Sigmoid colon (tissue), 7 donors: ENCODE data around the gene SH2B2. TPM values are rescaled to one million over a fixed set of nuclear protein-coding genes. Genes with fewer than 3 reads are reported as not detected.

ENCODE experiments used
- DNase-seq: peaks from one replicate; pipeline ENCODE4 v3.0.0-alpha.2; 2019
- H3K27ac ChIP-seq, 4 donors: fragments of 200-600 bp; sonication (generic); one replicate each; pipeline ENCODE4 v1.5.1; 2016 to 2019; ENCODE audit warnings: mild to moderate bottlenecking in 1 of 4
- H3K27me3 ChIP-seq, 3 donors: fragments of 200-600 bp; sonication (generic); one replicate each; pipeline ENCODE4 v1.5.1; 2019; ENCODE audit warnings: mild to moderate bottlenecking in 1 of 3
- H3K36me3 ChIP-seq, 4 donors: fragments of 200-600 bp; sonication (generic); one replicate each; pipeline ENCODE4 v1.5.1; 2016 to 2019
- H3K4me1 ChIP-seq, 4 donors: fragments of 200-600 bp; sonication (generic); one replicate each; pipeline ENCODE4 v1.5.1; 2017 to 2019
- H3K4me3 ChIP-seq, 4 donors: fragments of 200-600 bp; sonication (generic); one replicate each; pipeline ENCODE4 v1.5.1; 2017 to 2019; ENCODE audit warnings: mild to moderate bottlenecking in 2 of 4, moderate library complexity in 1 of 4
- H3K9me3 ChIP-seq, 4 donors: fragments of 200-600 bp in 3 of 4; sonication (generic) in 3 of 4; one replicate each; pipeline versions ENCODE4 v1.5.1 to v1.6.1; 2013 to 2019
- CTCF ChIP-seq, 4 experiments: fragments of 450-650 bp in 3 of 4; fragments of 200-600 bp in 1 of 4; IDR thresholded peaks; one replicate each; pipeline ENCODE4 v1.5.1; 2016 to 2019; ENCODE audit warnings: antibody characterized with exemption in 4 of 4, mild to moderate bottlenecking in 3 of 4, moderate library complexity in 2 of 4
- EP300 ChIP-seq, 4 donors: sonication (generic); formaldehyde crosslinking; IDR thresholded peaks; one replicate each; pipeline ENCODE4 v1.6.1; 2017; ENCODE audit warnings: antibody characterized with exemption in 4 of 4
- POLR2A ChIP-seq, 2 donors: fragments of 450-650 bp; IDR thresholded peaks; one replicate each; pipeline ENCODE4 v1.6.1; 2016; ENCODE audit warnings: antibody characterized with exemption in 2 of 2, mild to moderate bottlenecking in 2 of 2, moderate library complexity in 2 of 2
- POLR2AphosphoS5 ChIP-seq, 4 donors: sonication (generic); formaldehyde crosslinking; IDR thresholded peaks; one replicate each; pipeline ENCODE4 v1.6.1; 2017; ENCODE audit warnings: antibody characterized with exemption in 4 of 4
- WGBS, 2 donors: extraction: QIAGEN DNeasy Blood & Tissue Kit; methylation state at CpG; one replicate each; pipeline ENCODE4 v1.1.7; 2013; 5-methylcytosine and 5-hydroxymethylcytosine counted together
- intact Hi-C: fragments of 100-400 bp; cut with DNase I; formaldehyde crosslinking; loops from one replicate; pipeline ENCODE4 v1.15.1; 2023
- polyA plus RNA-seq, 3 donors: library from polyadenylated mRNA; stranded (reverse); fragments of 200-250 nt; gene quantifications; one replicate each; pipeline ENCODE4 v1.2.3, GENCODE V29; 2013
- total RNA-seq, 4 donors: library from RNA; depleted of rRNA; stranded (reverse); fragments of >200 nt; gene quantifications; one replicate each; pipeline ENCODE4 v1.1.0, GENCODE V29; 2016
- donor health status: healthy with polysubstance abuse.
- donor health status: Bipolar disorder and iron deficiency.
- donor health status: healthy.

SH2B2 gene
- total and polyA plus RNA-seq, 7 donors: 1.1 to 10.5 (median 4.6) TPM; not detected in 2

GRCh38 chr7:102285540-102286236, 980 bp upstream of the SH2B2 start:
- WGBS, 2 donors: 19 to 35% methylated on average over 19 of the region's 19 CpGs
- DNase-seq: no peak
- H3K27me3 ChIP-seq: no peaks in the 10 kb centered on the region
- H3K9me3 ChIP-seq: no peaks in the 10 kb centered on the region
- peak overlapping the region; percentile 51 to 87 (median 82) for H3K4me3 ChIP-seq
- peak overlapping the region; percentile 82 to 83 (median 82) for H3K27ac ChIP-seq
- TF ChIP-seq POLR2A (IDR thresholded peaks at IDR 0.05): no peak
- H3K36me3 ChIP-seq: no peaks in the 10 kb centered on the region
- H3K4me1 ChIP-seq: peaks cover 0 to 40% (median 27%) of the 10 kb centered on the region in 4 donors
- intact Hi-C loops: loop anchor here (5.0 kb wide), 1 partner anchor 77 kb away; no protein-coding TSS in a partner anchor

- Histone ChIP-seq H3K9me3 (no peaks in the 10 kb centered on the region), H3K4me1 (peaks cover 0 to 40% (median 27%) of the 10 kb centered on the region in 4 donors), H3K4me3 (peak overlapping the region; percentile 57 to 87 (median 82)), H3K27me3 (peaks cover 0 to 11% (median 0%) of the 10 kb centered on the region in 3 donors), H3K36me3 (no peaks in the 10 kb centered on the region), H3K27ac (peak overlapping the region; percentile 1 to 69 (median 58))
- intact Hi-C loops: loop anchor here (5.0 kb wide), 1 partner anchor 75 kb away; no protein-coding TSS in a partner anchor
- TF ChIP-seq CTCF (IDR thresholded peaks at IDR 0.05): no peak
- no peak for TF ChIP-seq POLR2A (IDR thresholded peaks at IDR 0.05)
- 1% methylated on average over 69 of the region's 69 CpGs for WGBS, 2 donors
- DNase-seq: peak; percentile 77
Observed at GRCh38 chr7:102287111-102287980, 678 bp downstream of the SH2B2 start.

GRCh38 chr7:102287981-102288278, 1.3 kb downstream of the SH2B2 start:
- H3K9me3 ChIP-seq: no peaks in the 10 kb centered on the region
- no peaks in the 10 kb centered on the region for H3K36me3 ChIP-seq
- no peak for DNase-seq
- no peak overlapping the region for H3K27ac ChIP-seq
- peak overlapping the region; percentile 57 to 87 (median 82) for H3K4me3 ChIP-seq
- intact Hi-C loops: loop anchor here (5.0 kb wide), 1 partner anchor 74 kb away; no protein-coding TSS in a partner anchor
- H3K4me1 ChIP-seq: peaks cover 0 to 40% (median 27%) of the 10 kb centered on the region in 4 donors
- TF ChIP-seq CTCF (IDR thresholded peaks at IDR 0.05): no peak
- TF ChIP-seq POLR2AphosphoS5 (IDR thresholded peaks at IDR 0.05): no peak
- no peak for TF ChIP-seq POLR2A (IDR thresholded peaks at IDR 0.05)
- no peak for TF ChIP-seq EP300 (IDR thresholded peaks at IDR 0.05)
- WGBS, 2 donors: 3 to 24% methylated on average over 5 of the region's 5 CpGs
- H3K27me3 ChIP-seq: peaks cover 0 to 17% (median 4%) of the 10 kb centered on the region in 3 donors

- DNase-seq: no peak
- intact Hi-C loops: loop anchor here (5.0 kb wide), 1 partner anchor 74 kb away; no protein-coding TSS in a partner anchor
- peaks cover 0 to 19% (median 5%) of the 10 kb centered on the region in 3 donors for H3K27me3 ChIP-seq
- H3K27ac ChIP-seq: no peak overlapping the region
- no peak for TF ChIP-seq EP300 (IDR thresholded peaks at IDR 0.05)
- TF ChIP-seq CTCF (IDR thresholded peaks at IDR 0.05): no peak
- no peak for TF ChIP-seq POLR2AphosphoS5 (IDR thresholded peaks at IDR 0.05)
- no peak for TF ChIP-seq POLR2A (IDR thresholded peaks at IDR 0.05)
- H3K4me3 ChIP-seq: peak overlapping the region in 2 of 4 donors; percentile 79 to 84
- 15 to 34% methylated on average over 10 of the region's 10 CpGs for WGBS, 2 donors
- peaks cover 0 to 40% (median 27%) of the 10 kb centered on the region in 4 donors for H3K4me1 ChIP-seq
- no peaks in the 10 kb centered on the region for H3K36me3 ChIP-seq
- H3K9me3 ChIP-seq: no peaks in the 10 kb centered on the region
Observed at GRCh38 chr7:102288285-102288930, 1.7 kb downstream of the SH2B2 start.
